Kasumi-1 (cell line): ENCODE results near the gene MERTK.

ENCODE experiments used
- DNase-seq, 2 experiments: peaks; one replicate each; lab custom pipeline; 2025; lab: John Stamatoyannopoulos, UW

The MERTK gene

DNA sequence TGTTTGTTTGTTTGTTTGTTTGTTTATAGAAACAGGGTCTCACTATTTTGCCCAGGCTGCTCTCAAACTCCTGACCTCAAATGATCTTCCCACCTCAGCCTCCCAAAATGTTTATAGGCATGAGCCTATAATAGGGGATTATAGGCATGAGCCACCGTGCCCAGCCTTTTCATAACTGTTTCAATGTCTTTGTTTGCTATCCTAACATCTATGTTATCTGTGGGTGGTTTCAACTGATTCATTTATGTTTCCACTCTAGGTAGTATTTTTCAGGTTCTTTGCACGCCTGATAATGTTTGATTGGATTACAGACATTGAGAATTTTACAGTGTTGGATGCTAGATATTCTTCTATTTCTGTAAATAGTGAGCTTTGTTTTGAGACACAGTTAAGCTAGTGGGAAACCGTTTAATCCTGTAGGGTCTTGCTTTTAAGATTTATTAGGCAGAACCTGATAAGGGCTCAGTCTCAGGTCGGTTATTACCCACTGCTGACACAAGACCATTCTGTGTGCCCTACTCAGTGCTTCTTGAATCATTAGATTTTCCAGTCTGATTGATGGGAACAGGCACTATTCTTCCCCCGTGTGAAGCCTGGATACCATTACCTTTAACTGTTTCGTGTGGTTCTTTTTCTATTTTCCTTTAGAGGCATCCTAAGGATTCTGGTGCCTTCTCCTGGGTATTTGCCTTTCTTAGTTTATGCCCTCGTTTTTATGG is 80.2 kb downstream of the MERTK start:
- DNase-seq: no peak

DNA sequence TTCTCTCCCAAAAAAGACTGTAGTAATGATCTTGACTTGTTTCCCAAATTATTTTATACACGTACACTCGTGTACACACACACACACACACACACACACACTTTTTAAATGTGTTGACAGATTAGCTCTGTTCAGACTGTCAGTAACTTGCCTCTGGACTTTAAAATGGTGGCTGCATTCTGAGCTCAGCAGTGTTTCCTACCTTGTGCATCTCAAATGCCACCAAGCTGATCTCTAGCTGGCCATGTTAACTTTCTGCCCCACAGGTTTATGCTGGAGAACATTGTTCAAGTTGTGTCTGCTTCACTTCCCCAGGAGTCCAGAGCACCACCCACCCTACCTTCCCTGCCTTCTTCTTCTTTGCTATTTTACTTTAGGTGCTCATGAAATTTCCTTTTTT is 83.3 kb downstream of the MERTK start:
- no peak for DNase-seq

DNA sequence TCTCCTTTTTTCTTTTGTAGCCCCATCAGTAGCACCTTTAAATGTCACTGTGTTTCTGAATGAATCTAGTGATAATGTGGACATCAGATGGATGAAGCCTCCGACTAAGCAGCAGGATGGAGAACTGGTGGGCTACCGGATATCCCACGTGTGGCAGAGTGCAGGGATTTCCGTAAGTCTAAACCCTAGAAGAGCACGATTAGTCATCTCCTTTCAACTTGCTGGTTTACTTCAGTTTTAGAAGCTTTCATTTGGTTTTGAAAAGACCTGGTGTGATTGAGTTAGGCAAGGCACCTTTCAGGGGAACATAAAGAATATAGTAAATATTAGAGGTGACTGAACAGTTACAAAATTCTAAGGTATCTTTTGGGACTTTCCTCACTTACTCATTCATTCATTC is 84.4 kb downstream of the MERTK start:
- no peak for DNase-seq

DNA sequence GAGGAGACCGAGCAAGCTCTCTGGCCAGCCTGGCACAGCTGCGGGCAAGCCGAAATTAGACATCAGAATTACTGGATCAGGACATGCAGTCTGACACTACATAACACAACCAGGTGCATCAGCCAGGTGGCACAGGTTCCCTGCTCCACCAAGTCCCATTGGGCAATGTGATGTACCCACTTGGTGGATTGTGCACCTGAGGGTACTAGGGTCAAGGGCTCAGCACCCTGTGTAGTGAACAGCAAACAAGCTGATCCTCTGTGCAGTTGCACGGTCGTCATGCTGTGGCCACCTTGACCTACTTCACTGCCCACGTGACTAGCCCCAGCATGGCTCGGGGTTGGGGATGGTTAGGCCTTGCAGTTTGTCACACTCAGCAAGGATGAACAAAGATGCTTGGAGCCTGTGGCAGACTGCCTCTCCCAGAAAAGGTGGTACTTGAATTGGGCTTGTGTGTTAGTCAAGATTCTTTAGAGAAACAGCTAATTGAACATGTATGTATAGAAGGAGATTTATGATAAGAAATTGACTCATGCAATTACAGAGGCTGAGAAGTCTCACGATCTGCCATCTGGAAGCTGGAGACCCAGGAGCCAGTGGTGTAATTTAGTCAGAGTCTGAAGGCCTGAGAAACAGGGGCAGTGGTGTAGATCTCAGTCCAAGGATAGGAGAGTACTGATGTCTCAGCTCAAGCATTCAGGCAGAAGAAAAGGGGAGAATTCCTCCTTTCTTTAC is 85.2 kb downstream of the MERTK start:
- DNase-seq: no peak

DNA sequence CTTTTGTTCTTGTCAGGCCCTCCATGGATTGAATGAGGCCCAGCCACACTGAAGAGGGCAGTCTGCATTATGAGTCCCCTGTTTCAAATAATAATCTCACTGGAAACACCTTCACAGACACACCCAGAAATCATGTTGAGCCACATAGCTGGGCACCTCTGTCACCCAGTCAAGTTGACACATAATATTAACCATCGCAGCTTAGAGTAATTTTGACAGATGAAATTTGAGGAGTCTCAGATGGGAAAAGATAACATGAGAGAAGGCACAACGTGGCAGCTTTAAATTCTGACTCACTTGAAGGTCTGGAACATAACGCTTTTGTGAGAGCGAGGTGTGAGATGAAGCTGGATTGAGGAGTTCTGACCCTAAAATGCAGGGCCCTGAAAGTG is 85.8 kb downstream of the MERTK start:
- no peak for DNase-seq

DNA sequence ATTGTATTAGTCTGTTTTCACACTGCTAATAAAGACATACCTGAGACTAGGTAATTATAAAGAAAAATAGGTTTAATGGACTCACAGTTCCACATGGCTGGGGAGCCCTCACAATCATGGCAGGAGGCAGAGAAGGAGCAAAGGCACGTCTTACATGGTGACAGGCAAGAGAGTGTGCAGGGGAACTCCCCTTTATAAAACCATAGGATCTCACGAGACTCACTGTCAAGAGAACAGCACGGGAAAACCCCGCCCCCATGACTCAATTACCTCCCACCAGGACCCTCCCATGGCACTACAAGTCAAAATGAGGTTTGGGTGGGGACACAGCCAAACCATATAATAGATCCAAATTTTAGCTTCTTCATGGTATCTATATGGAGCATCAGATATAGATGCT is 87.1 kb downstream of the MERTK start:
- no peak for DNase-seq

DNA sequence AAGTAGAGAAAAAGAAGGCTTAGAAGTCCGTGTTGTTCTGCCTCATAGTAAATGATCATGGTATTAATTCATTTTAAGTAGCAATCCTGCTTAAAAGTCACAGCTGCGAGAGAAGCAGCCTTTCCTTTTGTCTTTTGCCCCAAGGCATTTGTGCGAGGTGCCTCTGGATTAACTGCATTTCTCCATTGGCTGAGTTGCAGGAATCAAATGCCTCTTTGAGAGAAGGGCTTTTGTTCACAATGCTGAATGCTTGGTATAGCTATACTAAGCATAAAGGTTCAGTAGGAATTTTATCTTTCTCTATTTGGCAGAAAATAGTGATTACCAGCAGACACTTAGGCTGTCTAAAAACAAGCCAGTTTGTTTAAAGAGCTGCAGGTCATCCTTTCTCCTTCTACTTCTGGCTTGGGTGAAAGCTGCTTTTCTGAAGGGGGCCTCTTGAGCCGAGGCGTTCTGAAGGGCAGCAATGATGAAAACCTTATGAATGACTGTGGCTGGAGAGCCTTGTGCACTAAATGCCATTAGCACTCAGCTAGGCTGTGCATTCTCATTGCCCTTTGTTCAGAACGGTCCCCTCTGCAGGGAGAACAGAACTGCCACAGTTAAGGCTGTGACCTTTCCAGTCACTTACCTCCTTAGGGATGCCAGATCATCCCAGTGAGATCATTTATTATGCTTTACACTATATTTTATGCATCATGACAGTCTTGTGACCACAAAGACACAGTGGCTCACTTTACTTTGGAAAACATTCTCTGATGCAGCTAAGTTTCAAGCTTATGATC is 87.9 kb downstream of the MERTK start:
- no peak for DNase-seq

DNA sequence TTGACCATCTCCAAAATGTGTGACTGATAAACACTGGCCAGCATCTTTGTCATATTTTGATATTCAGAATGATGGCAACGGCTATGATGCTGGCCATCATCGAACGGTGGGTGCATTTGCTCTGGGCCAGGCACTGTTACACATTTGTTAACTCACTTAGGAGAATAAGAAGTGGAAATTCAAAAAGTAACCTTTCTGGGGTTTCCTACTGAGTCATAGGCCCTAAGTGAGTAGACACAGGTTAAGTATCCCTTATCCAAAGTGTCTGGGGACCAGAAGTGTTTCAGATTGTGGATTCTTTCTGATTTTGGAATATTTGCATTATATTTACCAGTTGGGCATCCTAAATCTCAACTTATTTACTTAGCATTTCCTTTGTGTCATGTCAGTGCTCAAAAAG is 92.0 kb downstream of the MERTK start:
- no peak for DNase-seq

DNA sequence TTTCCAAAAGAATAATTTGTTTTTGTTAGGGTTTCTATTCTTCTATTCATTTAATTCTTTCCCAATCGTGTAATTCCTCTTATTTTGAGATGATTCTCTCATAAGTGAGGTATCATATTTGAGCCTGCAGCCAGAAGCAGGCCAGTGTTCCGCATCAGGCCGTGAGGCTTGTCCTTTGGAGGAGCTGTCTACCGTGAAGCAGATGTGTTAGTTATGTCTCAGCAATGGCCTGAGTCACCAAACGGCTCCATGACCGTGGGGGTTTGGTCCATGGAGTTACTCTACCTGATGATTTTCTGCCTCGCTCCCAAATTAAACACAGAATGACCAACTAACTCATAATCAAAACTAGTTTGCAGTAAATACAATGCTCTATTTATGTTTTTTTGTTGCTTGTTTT is 92.4 kb downstream of the MERTK start:
- no peak for DNase-seq

DNA sequence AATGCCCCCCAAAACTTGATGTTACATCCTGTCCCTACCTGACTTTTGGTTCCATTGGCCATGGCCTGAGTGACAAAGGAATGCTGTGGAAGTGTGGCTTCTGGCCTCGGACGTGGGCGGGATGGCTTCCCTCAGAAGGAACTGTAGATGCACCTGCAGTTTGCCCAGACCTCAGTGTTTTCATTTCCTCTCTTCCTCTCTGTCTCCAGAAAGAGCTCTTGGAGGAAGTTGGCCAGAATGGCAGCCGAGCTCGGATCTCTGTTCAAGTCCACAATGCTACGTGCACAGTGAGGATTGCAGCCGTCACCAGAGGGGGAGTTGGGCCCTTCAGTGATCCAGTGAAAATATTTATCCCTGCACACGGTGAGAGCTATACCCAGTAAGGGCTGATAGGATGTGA is 95.6 kb downstream of the MERTK start:
- DNase-seq: no peak

DNA sequence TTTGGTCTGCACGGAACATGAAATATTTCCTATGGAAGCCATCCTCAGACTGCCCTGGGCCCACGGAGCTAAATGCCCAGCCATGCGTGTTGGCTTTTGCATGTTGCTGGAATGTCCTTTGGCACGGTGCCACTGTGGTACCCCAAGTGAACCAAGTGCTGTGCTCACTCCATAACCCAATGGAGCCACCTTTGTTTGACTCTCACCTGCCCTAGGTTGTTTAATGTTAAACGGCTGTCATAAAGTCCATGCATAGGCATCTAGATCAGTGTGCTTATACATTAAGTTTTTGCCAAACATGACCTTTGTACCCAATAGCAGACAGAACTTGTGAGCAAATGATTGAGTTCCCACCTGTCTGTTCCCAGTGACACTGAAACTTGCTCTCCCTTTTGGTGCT is 96.7 kb downstream of the MERTK start:
- DNase-seq: no peak

DNA sequence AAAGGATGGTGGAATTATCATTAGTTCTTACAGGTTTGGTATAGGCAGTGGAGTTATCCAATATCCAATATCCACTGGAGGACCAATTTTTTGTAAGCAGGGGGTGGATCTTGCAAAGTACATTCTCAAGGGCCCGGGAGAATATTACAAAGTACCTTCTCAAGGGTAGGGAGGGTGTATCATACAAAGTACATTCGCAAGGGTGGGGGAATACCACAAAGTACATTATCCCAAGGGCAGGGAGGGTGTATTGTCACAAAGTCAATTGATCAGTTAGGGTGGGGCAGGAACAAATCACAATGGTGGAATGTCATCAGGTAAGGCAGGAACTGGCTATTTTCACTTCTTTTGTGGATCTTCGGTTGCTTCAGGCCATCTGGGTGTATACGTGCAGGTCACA is 101.4 kb downstream of the MERTK start:
- no peak for DNase-seq

DNA sequence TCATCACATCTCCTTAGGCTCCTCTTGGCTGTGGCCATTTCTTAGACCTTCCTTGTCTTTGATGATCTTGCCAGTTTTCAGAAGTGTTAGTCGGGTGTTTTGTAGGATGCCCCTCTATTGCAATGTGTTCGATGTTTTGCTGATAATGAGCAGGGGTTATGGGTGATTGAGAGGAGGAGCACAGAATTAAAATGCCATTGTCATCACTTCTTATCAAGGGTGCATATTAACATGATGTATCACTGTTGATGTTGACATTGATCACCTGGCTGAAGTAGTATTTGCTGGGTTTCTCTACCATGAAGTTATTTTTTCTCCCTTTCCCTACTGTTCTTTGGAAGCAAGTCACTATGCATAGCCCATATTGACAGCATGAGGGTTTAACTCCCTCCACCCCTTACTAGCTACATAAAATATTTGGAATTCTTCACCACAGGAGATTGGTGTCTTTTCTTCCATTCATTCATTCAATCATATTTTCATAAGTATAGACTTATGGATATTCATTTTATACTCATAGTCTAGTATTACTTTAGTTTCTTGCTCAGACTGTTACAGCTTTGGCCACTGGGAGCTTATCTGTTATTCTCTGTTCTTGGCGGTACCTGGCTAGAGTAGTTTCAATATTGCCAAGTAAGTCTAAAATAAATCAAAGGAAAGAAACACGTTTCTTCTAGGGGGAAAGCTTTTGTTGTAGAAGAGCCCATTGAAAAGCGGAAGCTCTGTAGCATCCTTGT is 102.2 kb downstream of the MERTK start:
- no peak for DNase-seq

DNA sequence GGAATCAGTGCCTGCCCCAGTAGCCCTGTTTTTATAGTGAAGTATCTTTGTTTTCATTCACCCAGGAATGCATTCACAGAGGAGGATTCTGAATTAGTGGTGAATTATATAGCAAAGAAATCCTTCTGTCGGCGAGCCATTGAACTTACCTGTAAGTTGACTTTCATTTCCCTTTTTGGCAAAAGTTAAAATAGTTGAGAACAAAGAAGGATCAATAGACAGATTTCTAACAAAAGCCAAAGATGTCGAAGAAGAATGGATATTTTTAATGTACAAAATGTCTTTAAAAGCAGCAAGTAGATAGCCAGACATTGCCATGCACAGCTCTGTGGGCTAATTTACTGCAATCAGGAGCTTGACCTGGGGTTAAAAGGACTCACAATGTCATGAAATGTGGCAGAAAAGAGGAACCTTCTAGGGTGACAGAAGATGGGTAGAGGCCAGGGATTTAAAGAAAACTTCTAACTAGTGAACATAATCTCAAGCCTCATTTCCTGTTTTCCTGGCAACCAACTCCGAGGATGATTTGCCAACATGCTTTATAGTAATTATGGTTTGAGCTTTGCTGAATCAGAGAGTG is 102.8 kb downstream of the MERTK start:
- peak; percentile 92 to 94 for DNase-seq

DNA sequence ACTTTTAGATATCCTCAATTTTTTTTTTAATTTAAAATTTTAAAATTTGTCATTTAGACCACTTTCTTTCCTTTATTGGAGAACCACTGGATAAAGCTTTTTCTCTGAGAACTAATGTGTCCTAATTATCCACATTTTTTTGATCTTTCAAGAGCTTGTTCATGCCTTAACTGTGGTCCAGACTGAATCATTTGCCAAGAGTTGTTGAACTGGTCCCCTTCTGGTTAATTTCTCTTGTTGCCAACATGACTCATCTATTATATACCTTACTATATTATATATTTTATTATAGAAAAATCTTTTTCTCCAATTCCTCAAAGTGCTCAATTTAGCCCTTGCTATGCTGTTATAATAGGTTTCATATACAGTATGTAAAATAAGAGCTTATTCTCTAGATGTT is 103.5 kb downstream of the MERTK start:
- no peak for DNase-seq

DNA sequence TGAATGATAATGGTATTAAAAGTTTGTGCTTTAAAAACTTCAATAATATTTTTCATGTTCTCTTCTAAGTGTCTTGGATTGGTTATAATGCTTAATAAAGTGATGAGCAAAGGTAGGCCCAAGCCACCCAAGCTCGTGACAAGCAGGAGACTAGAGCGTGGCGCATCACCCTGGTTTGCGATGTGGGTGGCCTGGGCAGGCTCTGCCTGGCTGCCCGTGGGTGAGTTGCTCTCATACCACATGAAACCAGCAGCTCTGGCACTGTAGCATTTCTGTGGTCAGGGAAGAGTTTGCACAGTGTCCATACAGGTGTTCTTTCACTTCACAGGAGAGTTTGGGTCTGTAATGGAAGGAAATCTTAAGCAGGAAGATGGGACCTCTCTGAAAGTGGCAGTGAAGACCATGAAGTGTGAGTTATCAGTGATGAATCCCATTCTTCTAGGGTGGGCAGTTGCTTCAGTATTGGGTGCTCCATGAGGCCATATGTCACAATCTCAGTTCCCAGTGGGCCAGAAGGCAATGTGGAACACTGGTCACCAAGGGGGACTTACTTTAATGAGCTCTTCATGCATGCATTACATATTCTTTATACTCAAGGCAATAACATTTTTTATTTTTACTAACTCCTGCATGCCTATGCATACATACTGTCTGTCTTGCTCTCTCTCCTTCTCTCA is 105.3 kb downstream of the MERTK start:
- no peak for DNase-seq

DNA sequence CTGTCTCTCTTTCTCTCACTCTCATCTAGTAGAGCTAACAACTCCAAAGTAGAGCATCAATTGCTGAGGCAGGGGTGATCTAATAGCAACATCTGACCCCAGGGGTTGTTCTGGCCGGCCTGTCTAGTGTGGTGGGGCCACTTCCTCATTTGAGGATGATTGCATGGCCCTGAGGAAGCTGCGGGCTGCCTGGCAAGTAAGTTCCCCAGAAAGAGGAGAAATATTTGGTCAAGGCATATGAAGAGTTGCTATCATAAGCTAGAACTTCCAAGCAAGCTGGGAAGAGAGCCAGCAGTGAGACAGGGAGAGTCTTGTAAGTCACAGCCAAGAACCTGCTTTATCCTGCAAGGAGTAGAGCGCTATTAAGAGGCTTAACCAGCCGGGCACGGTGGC is 105.8 kb downstream of the MERTK start:
- peak; percentile 90 to 91 for DNase-seq

DNA sequence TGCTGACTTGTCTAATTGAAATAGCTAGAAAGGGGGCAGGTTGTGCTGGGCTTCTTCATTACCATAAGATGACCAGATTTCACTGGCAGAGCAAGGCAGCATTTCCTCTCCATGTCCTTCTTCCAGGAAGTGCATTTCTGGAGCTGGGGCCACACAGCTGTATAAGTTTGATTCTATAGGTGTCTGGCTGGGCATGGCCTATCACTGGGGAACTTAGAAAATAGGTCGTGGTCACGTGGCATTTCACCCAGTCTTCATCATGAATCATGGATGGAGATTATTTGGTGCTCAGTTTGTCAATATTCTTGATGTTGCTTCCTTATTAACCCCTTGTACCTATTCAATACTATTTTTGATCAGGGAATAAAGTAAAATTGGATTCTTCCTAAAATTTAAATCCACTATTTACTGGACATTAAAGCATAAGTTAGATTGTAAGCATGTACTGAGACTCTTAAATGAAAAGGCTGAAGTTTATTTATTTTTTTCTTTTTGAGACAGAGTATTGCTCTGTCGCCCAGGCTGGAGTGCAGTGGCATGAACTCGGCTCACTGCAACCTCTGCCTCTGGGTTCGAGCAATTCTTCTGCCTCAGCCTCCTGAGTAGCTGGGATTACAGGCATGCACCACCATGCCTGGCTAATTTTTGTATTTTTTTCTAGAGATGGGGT is 107.1 kb downstream of the MERTK start:
- no peak for DNase-seq

DNA sequence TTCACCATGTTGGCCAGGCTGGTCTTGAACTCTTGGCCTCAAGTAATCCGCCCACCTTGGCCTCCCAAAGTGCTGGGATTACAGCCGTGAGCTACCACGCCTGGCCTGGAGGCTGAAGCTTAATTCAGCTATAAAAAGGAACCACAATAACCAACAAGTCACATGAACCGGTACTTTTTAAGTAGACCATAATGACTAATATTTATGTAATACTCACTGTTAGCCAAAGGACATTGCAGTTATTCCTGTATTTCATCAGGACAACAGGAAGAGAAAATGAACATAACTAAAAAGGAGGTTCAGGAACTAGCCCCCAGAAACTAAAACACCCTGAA is 107.6 kb downstream of the MERTK start:
- DNase-seq: peak in 1 of 2 experiments; percentile 7

DNA sequence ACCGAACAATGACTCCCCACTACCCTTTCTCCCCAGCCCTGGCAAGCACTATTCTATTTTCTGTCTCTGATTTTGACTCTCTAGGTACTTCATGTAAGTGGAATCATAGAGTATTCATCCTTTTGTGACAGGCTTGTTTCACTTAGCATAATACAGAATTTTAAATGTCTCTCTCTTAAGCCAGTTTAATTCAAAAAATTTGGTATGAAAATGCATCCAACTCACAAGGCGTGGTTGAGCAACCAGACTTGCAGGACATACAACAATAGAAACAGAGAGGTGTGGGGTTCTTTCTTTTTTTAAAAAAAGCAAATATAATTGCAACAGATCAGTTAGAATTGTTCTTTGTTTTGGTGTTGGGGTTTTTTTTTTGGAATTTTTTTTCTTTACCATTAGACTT is 109.1 kb downstream of the MERTK start:
- no peak for DNase-seq

DNA sequence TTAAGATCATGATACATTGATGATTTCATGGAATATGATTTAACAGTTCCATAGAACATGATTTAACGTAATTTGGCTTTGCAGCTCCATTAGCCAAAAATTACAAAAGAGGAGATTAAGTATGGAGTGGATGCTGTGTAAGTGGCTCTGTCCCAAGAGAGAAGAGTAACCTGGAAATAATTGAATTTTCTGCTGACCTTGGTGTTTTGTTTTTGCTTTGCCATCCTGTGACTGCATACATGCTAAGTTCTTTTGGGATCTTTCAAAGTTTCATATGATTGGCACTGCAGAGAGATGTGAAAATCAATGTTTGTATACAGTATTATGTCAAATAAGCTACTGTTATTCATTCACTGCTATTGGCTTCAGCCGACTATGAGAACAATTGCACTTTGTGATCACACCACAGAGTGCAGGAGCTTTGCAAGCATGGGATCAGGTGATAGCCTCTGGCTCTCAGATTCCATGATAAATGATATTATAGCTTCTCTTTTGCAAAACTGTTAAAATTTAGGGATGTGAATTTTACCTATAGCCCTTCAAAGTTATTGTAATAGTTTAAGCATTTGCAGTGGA is 110.6 kb downstream of the MERTK start:
- DNase-seq: no peak
